GM19468 (cell line): Measurements from ENCODE around the gene NOX5.

ENCODE experiments used
- ATAC-seq: cut with Tn5 transposase; IDR thresholded peaks from one replicate; pipeline ENCODE4 v1.9.1; 2021; ENCODE audit warnings: mild to moderate bottlenecking, moderate library complexity, moderate number of reproducible peaks; ENCODE audit not compliant: unreplicated experiment; ENCODE audit errors: extremely low read depth

NOX5 gene

GRCh38 chr15:69093614-69094013 lies 79.1 kb downstream of the NOX5 start:
- ATAC-seq = no peak

GRCh38 chr15:69094124-69094921 lies 79.8 kb downstream of the NOX5 start:
- no peak for ATAC-seq

- no peak for ATAC-seq
Observed at GRCh38 chr15:69095274-69095673, 80.8 kb downstream of the NOX5 start.

- ATAC-seq = no peak
Observed at GRCh38 chr15:69096196-69096595, 81.7 kb downstream of the NOX5 start.

GRCh38 chr15:69096626-69097025 lies 82.1 kb downstream of the NOX5 start:
- no peak for ATAC-seq

GRCh38 chr15:69098771-69099170 lies 84.3 kb downstream of the NOX5 start:
- no peak for ATAC-seq

- no peak for ATAC-seq
Observed at GRCh38 chr15:69099941-69100340, 85.4 kb downstream of the NOX5 start.

GRCh38 chr15:69100821-69101220 lies 86.3 kb downstream of the NOX5 start:
- no peak for ATAC-seq

- no peak for ATAC-seq
Observed at GRCh38 chr15:69104050-69104750, 89.7 kb downstream of the NOX5 start.

- ATAC-seq = no peak
Observed at GRCh38 chr15:69105451-69105985, 91.0 kb downstream of the NOX5 start.

GRCh38 chr15:69107025-69107620 lies 92.6 kb downstream of the NOX5 start:
- ATAC-seq = no peak
